Measurements from ENCODE around the gene PDE8B.

DNA sequence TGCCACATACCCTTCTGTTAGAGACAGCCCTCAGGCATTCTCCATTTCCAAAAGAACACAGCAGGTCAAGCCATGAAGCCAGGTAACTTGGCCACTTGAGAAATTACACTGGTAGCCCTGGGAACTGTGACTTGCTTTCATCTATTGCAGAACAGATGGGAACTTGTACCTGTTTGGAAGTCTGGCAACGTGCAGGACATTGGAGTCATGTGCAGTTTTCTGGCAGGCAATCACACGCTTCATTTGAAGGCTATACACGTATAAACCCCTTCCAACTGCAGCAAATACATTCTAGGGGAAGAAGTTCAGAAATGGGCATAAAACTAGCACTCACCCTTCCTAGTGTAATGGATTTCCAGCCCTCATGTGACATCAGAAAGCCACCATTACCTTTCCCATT lies 227.6 kb downstream of the PDE8B start:
- TF ChIP-seq POLR2A (IDR thresholded peaks at IDR 0.05): no peak
- TF ChIP-seq CTCF (IDR thresholded peaks at IDR 0.05 in 4 of 5, conservative IDR thresholded peaks at IDR 0.05 in 1 of 5): no peak

Data from gastrocnemius medialis (tissue), 4 donors.